Activated CD8-positive, alpha-beta memory T cell treated with anti-CD3 and anti-CD28 coated beads, Interleukin-2, amount 50 U/mL, for 4 hours (primary cell): Measurements from ENCODE around the gene LARP1.
"Not testable (repeated sequence)": the region's sequence is repeated elsewhere in the genome, so short reads cannot be mapped to it uniquely, and the experiment has no call there.

ENCODE experiments used
- DNase-seq: peaks from one replicate; pipeline ENCODE4 v3.0.0-alpha.2; 2020

The LARP1 gene

GRCh38 chr5:154736372-154736771, 18.8 kb upstream of the LARP1 start:
- not testable (repeated sequence) for DNase-seq

- no peak for DNase-seq
Measured at GRCh38 chr5:154737667-154738320, 17.4 kb upstream of the LARP1 start.

- no peak for DNase-seq
Measured at GRCh38 chr5:154740483-154740882, 14.7 kb upstream of the LARP1 start.

- no peak for DNase-seq
Measured at GRCh38 chr5:154740957-154741356, 14.2 kb upstream of the LARP1 start.

GRCh38 chr5:154741415-154741814, 13.8 kb upstream of the LARP1 start:
- no peak for DNase-seq

GRCh38 chr5:154743812-154744211, 11.4 kb upstream of the LARP1 start:
- no peak for DNase-seq

GRCh38 chr5:154745349-154745748, 9.8 kb upstream of the LARP1 start:
- DNase-seq: no peak

GRCh38 chr5:154749491-154749890, 5.7 kb upstream of the LARP1 start:
- DNase-seq: no peak

GRCh38 chr5:154750641-154751040, 4.5 kb upstream of the LARP1 start:
- not testable (repeated sequence) for DNase-seq

- no peak for DNase-seq
Measured at GRCh38 chr5:154751854-154752253, 3.3 kb upstream of the LARP1 start.

- DNase-seq: no peak
Measured at GRCh38 chr5:154753792-154754191, 1.4 kb upstream of the LARP1 start.

GRCh38 chr5:154754460-154755360, 467 bp upstream of the LARP1 start:
- DNase-seq: peak; percentile 100

- DNase-seq: peak; percentile 49
Measured at GRCh38 chr5:154756009-154756867, 1.1 kb downstream of the LARP1 start.

GRCh38 chr5:154756868-154757813, 2.0 kb downstream of the LARP1 start:
- DNase-seq: peak; percentile 63

GRCh38 chr5:154757814-154758406, 2.7 kb downstream of the LARP1 start:
- DNase-seq: peak; percentile 57

- DNase-seq: no peak
Measured at GRCh38 chr5:154758493-154758892, 3.3 kb downstream of the LARP1 start.

- no peak for DNase-seq
Measured at GRCh38 chr5:154758977-154759376, 3.8 kb downstream of the LARP1 start.

GRCh38 chr5:154759868-154760267, 4.7 kb downstream of the LARP1 start:
- not testable (repeated sequence) for DNase-seq

GRCh38 chr5:154761046-154761736, 6.0 kb downstream of the LARP1 start:
- peak; percentile 23 for DNase-seq

GRCh38 chr5:154762261-154762660, 7.1 kb downstream of the LARP1 start:
- no peak for DNase-seq

GRCh38 chr5:154762700-154763099, 7.5 kb downstream of the LARP1 start:
- no peak for DNase-seq
